OCI-LY7 (cell line): Measurements from ENCODE around the gene TSPOAP1. TPM values are rescaled to one million over a fixed set of nuclear protein-coding genes. Genes with fewer than 3 reads are reported as not detected.

Experiments
- BruUV-seq: library from RNA; stranded (reverse); fragments of 400-500 nt; replicated peaks from 2 replicates; lab custom pipeline; 2021; lab: Mats Ljungman, UMichigan
- CTCF ChIA-PET: fragments of 300-600 bp; sonication (Branson Sonifier 250); formaldehyde crosslinking; loops from one replicate; lab custom pipeline; 2022; ENCODE audit warnings: antibody characterized with exemption; ENCODE audit not compliant: unreplicated experiment; lab: Charles Lee
- POLR2A ChIA-PET: fragments of 300-600 bp; sonication (Branson Sonifier 250); formaldehyde crosslinking; loops from one replicate; lab custom pipeline; 2022; ENCODE audit warnings: antibody characterized with exemption; lab: Charles Lee
- DNase-seq: peaks from one replicate; pipeline ENCODE4 v3.0.0-alpha.2; 2015; ENCODE audit warnings: low spot score
- H2AFZ ChIP-seq: fragments of 200-600 bp; sonication (generic), shearing (Covaris generic); 2 replicates; pipeline ENCODE4 v1.6.1; 2014; ENCODE audit warnings: mild to moderate bottlenecking, antibody characterized with exemption, low read length, moderate library complexity
- H3K27ac ChIP-seq: fragments of 200-600 bp; sonication (generic); 2 replicates; pipeline ENCODE4 v1.5.1; 2014; ENCODE audit warnings: mixed run types, low read depth, mild to moderate bottlenecking, moderate library complexity, low read length, inconsistent platforms; ENCODE audit not compliant: poor library complexity, severe bottlenecking
- H3K36me3 ChIP-seq: fragments of 200-600 bp; sonication (generic); 2 replicates; pipeline ENCODE4 v1.6.1; 2014; ENCODE audit warnings: mild to moderate bottlenecking, antibody characterized with exemption, low read length, moderate library complexity, mixed read lengths; ENCODE audit not compliant: insufficient read depth
- H3K4me1 ChIP-seq: fragments of 200-600 bp; sonication (generic); 2 replicates; pipeline ENCODE4 v1.5.1; 2014; ENCODE audit warnings: mild to moderate bottlenecking, low read length; ENCODE audit not compliant: insufficient read depth, poor library complexity, severe bottlenecking
- H3K4me2 ChIP-seq: fragments of 200-600 bp; sonication (generic); 2 replicates; pipeline ENCODE4 v1.6.1; 2014; ENCODE audit warnings: mild to moderate bottlenecking, low read length
- H3K4me3 ChIP-seq: fragments of 200-600 bp; sonication (generic); 2 replicates; pipeline ENCODE4 v1.5.1; 2014; ENCODE audit warnings: mild to moderate bottlenecking, low read depth, low read length; ENCODE audit not compliant: poor library complexity, severe bottlenecking
- H3K79me2 ChIP-seq: fragments of 200-600 bp; sonication (generic); 2 replicates; pipeline ENCODE4 v1.6.1; 2016; ENCODE audit warnings: low read depth, mild to moderate bottlenecking, low read length, moderate library complexity, mixed read lengths; ENCODE audit not compliant: insufficient read depth
- H3K9me2 ChIP-seq: fragments of 200-600 bp; sonication (generic); 2 replicates; pipeline ENCODE4 v1.6.1; 2016; ENCODE audit warnings: mild to moderate bottlenecking, low read length, mixed read lengths; ENCODE audit not compliant: insufficient read depth
- H3K9me3 ChIP-seq: fragments of 200-600 bp; sonication (generic); 2 replicates; pipeline ENCODE4 v1.6.1; 2014; ENCODE audit warnings: mild to moderate bottlenecking, mixed run types, low read length, mixed read lengths
- H4K20me1 ChIP-seq: fragments of 200-600 bp; sonication (generic); 2 replicates; pipeline ENCODE4 v1.6.1; 2014; ENCODE audit warnings: mild to moderate bottlenecking, antibody characterized with exemption, low read length, moderate library complexity, mixed read lengths; ENCODE audit not compliant: insufficient read depth
- EZH2phosphoT487 ChIP-seq: fragments of 200-600 bp; sonication (generic); IDR thresholded peaks from 2 replicates; pipeline ENCODE4 v1.6.1; 2018; ENCODE audit warnings: low read depth, borderline replicate concordance, mild to moderate bottlenecking, mixed run types, antibody characterized with exemption, low read length, moderate library complexity, mixed read lengths
- intact Hi-C: fragments of 100-400 bp; cut with micrococcal nuclease; formaldehyde crosslinking; loops from one replicate; pipeline ENCODE4 v1.10.0; 2022; ENCODE audit not compliant: unreplicated experiment
- total RNA-seq, 2 experiments: library from RNA; depleted of rRNA in 1 of 2; stranded (reverse); fragments of >200 nt in 1 of 2; shearing (Covaris generic) in 1 of 2; gene quantifications; 2 replicates each; pipeline ENCODE4 v1.2.3, GENCODE V29; 2014 to 2022
- TF ChIP-seq, protein P1 (sequence below): fragments of 200-600 bp; sonication (generic); conservative IDR thresholded peaks from 2 replicates; pipeline ENCODE4 v1.5.1; 2014; ENCODE audit warnings: mild to moderate bottlenecking, antibody characterized with exemption, low read length, moderate library complexity, mixed read lengths

Gene TSPOAP1
- total RNA-seq, 2 experiments from 2014 or later, result 24.0 to 50.6 TPM

DNA sequence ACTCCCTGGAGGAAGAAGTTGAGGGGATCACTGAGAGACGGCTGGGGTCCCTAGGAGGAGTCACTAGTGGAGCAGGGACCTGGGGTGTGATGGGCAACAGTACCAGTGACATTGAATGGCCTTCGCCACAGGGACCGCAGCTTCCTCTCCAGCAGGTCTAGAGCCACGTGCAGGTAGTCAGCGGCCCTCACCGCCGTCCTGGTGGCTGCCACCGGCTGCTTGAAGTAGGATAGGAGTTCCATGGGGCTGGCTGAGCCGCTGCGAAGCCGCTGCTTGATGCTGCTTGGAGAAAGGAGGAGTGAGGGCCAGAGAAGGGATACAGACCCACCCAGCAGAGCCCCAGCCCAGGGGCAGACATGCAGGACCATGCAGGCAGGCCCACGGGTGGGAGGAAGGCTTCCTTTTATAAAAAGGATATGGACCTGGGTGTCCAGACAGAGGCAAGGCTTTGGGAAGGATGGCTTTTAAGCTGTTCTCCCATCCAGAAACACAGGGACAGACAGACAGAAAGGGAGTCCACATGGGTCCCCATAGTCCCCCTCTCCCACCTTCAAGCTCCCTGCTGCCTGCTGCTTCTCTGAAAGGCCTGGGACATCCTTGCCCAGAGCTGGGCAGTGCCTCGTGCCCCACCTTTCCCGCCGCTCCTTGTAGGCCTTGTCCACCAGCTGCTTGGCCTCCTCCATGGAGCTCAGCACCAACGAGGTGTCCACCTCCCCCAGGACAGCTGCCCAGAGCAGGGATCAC, 48.7 kb downstream of the TSPOAP1 start:
- no peak overlapping the region for H2AFZ ChIP-seq
- ChIA-PET POLR2A (no interaction called here), CTCF (no interaction called here)

DNA sequence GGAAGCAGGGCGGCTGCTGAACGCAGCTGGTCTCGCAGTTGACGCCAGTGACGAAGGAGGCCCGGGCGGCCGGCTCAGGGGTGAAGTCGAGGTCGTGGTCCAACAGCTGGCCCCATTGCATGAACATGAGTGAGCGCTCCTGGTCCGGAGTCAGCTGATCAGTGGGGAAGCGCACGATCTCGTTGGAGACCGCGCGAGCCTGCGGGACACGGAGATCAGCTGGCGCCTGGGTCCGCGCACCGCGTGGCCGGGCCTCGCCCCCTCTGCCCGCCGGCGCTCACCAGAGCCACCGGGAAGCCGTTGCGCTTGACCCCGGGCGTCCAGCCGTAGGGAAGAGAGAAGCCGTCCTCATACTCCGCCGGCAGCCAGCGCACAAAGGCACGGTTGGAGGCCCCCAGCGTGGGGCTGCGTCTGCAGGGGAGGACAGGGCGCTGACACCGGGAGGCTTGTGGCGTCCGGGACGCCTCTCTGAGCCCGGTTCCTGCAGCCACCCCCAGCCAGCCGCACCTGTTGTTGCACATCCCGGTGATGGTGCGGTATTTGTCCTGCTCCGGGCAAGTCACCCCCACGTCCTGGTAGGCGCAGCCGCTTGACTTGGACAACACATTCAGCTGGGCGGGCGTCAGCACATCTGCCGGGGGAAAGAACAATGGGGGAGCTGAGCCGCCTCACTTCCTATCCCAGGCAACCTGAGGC, 49.4 kb downstream of the TSPOAP1 start:
- H3K9me2 ChIP-seq, result no peaks in the 10 kb centered on the region
- no peak overlapping the region for H3K4me2 ChIP-seq
- intact Hi-C loops, result no loop called here
- H3K4me1 ChIP-seq, result no peaks in the 10 kb centered on the region
- no peak overlapping the region for H3K4me3 ChIP-seq
- H2AFZ ChIP-seq, result no peak overlapping the region
- H3K79me2 ChIP-seq, result no peaks in the 10 kb centered on the region
- POLR2A ChIA-PET, result no interaction called here
- H3K27ac ChIP-seq, result no peak overlapping the region
- no peaks in the 10 kb centered on the region for H3K9me3 ChIP-seq
- no peaks in the 10 kb centered on the region for H3K36me3 ChIP-seq
- TF ChIP-seq EZH2phosphoT487, result no peak
- TF ChIP-seq, protein P1, sequence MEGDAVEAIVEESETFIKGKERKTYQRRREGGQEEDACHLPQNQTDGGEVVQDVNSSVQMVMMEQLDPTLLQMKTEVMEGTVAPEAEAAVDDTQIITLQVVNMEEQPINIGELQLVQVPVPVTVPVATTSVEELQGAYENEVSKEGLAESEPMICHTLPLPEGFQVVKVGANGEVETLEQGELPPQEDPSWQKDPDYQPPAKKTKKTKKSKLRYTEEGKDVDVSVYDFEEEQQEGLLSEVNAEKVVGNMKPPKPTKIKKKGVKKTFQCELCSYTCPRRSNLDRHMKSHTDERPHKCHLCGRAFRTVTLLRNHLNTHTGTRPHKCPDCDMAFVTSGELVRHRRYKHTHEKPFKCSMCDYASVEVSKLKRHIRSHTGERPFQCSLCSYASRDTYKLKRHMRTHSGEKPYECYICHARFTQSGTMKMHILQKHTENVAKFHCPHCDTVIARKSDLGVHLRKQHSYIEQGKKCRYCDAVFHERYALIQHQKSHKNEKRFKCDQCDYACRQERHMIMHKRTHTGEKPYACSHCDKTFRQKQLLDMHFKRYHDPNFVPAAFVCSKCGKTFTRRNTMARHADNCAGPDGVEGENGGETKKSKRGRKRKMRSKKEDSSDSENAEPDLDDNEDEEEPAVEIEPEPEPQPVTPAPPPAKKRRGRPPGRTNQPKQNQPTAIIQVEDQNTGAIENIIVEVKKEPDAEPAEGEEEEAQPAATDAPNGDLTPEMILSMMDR, result no peak
- CTCF ChIA-PET, result no interaction called here
- BruUV-seq, result no TSS peak
- H4K20me1 ChIP-seq, result no peaks in the 10 kb centered on the region
- DNase-seq, result no peak

More for the DNA sequence above, 48.7 kb downstream of the TSPOAP1 start:
- no peak for DNase-seq
- H3K79me2 ChIP-seq, result no peaks in the 10 kb centered on the region
- H3K4me3 ChIP-seq, result no peak overlapping the region
- H4K20me1 ChIP-seq, result no peaks in the 10 kb centered on the region
- no peak overlapping the region for H3K4me2 ChIP-seq
- intact Hi-C loops, result no loop called here
- H3K9me3 ChIP-seq, result no peaks in the 10 kb centered on the region
- TF ChIP-seq, protein P1, result no peak
- no peak for TF ChIP-seq EZH2phosphoT487
- no peaks in the 10 kb centered on the region for H3K9me2 ChIP-seq
- BruUV-seq, result no TSS peak
- no peaks in the 10 kb centered on the region for H3K4me1 ChIP-seq
- no peak overlapping the region for H3K27ac ChIP-seq
- H3K36me3 ChIP-seq, result no peaks in the 10 kb centered on the region

DNA sequence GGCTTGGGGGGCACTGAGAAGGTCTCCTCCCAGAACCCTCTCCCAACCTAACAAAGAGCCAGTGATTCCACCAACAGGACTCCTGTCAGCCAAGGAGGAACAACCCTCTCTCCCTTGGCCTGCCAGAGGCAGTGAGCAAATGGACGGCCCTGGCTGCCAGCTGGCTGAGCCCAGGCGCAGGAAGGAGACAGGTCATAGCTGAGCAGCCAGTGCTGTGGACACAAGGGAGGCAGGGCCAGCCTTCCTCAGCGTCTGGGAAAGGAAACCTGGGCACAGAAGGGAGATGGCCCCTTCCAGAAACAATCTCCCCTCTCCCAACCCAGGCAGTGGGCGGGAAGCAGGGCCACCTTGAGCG, 50.0 kb downstream of the TSPOAP1 start:
- no peaks in the 10 kb centered on the region for H3K4me1 ChIP-seq
- no peak overlapping the region for H3K27ac ChIP-seq
- no peaks in the 10 kb centered on the region for H3K9me2 ChIP-seq
- TF ChIP-seq EZH2phosphoT487, result no peak
- TF ChIP-seq, protein P1, result no peak
- DNase-seq, result no peak
- no TSS peak for BruUV-seq
- H4K20me1 ChIP-seq, result no peaks in the 10 kb centered on the region
- POLR2A ChIA-PET, result no interaction called here
- H3K4me2 ChIP-seq, result no peak overlapping the region
- intact Hi-C loops, result no loop called here
- no peak overlapping the region for H3K4me3 ChIP-seq
- CTCF ChIA-PET, result no interaction called here
- no peaks in the 10 kb centered on the region for H3K9me3 ChIP-seq
- no peaks in the 10 kb centered on the region for H3K36me3 ChIP-seq
- H3K79me2 ChIP-seq, result no peaks in the 10 kb centered on the region
- H2AFZ ChIP-seq, result no peak overlapping the region
